Activated T-helper 1 cell treated with anti-CD3 and anti-CD28 coated beads, Interleukin-12 subunit alpha, Interleukin-12 subunit beta, Interleukin-2, Interleukin-4 antibody, amounts not matched to agents 30 ng/mL and 10 ng/mL and 1 ng/mL, durations not matched to agents 14 hours and 24 hours and 36 hours (primary cell): ENCODE data around the gene FANCF. TPM values are rescaled to one million over a fixed set of nuclear protein-coding genes. Genes with fewer than 3 reads are reported as not detected.
"Not testable (repeated sequence)": the region's sequence is repeated elsewhere in the genome, so short reads cannot be mapped to it uniquely, and the experiment has no call there.

Experiments
- DNase-seq: peaks from one replicate; pipeline ENCODE4 v3.0.0; 2021; ENCODE audit warnings: low spot score
- H3K27ac Mint-ChIP-seq: one replicate; pipeline ENCODE4 v1.8.0; 2021; ENCODE audit warnings: mild to moderate bottlenecking, mixed read lengths
- H3K27me3 Mint-ChIP-seq: one replicate; pipeline ENCODE4 v1.8.0; 2022; ENCODE audit warnings: mild to moderate bottlenecking, moderate library complexity, mixed read lengths; ENCODE audit not compliant: insufficient read depth
- H3K36me3 Mint-ChIP-seq: one replicate; pipeline ENCODE4 v1.8.0; 2021; ENCODE audit warnings: low read depth, mixed read lengths
- H3K4me1 Mint-ChIP-seq: one replicate; pipeline ENCODE4 v1.8.0; 2021; ENCODE audit warnings: low read depth, mixed read lengths
- H3K4me3 Mint-ChIP-seq: one replicate; pipeline ENCODE4 v1.8.0; 2021; ENCODE audit warnings: mild to moderate bottlenecking, moderate library complexity, mixed read lengths
- H3K9me3 Mint-ChIP-seq: one replicate; pipeline ENCODE4 v1.8.0; 2021; ENCODE audit warnings: mixed read lengths
- intact Hi-C: fragments of 100-400 bp; cut with micrococcal nuclease; formaldehyde crosslinking; loops from one replicate; pipeline ENCODE4 v1.15.1; 2024
- total RNA-seq: library from RNA; stranded (reverse); gene quantifications from 2 replicates; pipeline ENCODE4 v1.2.3, GENCODE V29; 2022

Gene FANCF
- total RNA-seq, 1 donor from 2014 or later = 16.9 TPM

GRCh38 chr11:22652346-22652745, 26.7 kb upstream of the FANCF start:
- intact Hi-C loops, DNase-seq, H3K9me3 Mint-ChIP-seq, H3K36me3 Mint-ChIP-seq, H3K4me3 Mint-ChIP-seq, H3K27me3 Mint-ChIP-seq, H3K27ac Mint-ChIP-seq: not testable (repeated sequence)
- H3K4me1 Mint-ChIP-seq = peaks cover 14% of the 10 kb centered on the region

- H3K27me3 Mint-ChIP-seq = no peaks in the 10 kb centered on the region
These were observed 15.9 kb upstream of the FANCF start for GRCh38 chr11:22641559-22641958.

GRCh38 chr11:22640862-22641261, 15.2 kb upstream of the FANCF start:
- H3K27me3 Mint-ChIP-seq = no peaks in the 10 kb centered on the region
- intact Hi-C loops = no loop called here
- no peaks in the 10 kb centered on the region for H3K4me1 Mint-ChIP-seq
- no peaks in the 10 kb centered on the region for H3K9me3 Mint-ChIP-seq
- H3K36me3 Mint-ChIP-seq = no peaks in the 10 kb centered on the region
- H3K27ac Mint-ChIP-seq = no peak overlapping the region
- DNase-seq = no peak
- no peak overlapping the region for H3K4me3 Mint-ChIP-seq

More at GRCh38 chr11:22641559-22641958, 15.9 kb upstream of the FANCF start:
- intact Hi-C loops = no loop called here
- Mint-ChIP-seq H3K4me1 (no peaks in the 10 kb centered on the region), H3K9me3 (no peaks in the 10 kb centered on the region), H3K4me3 (no peak overlapping the region), H3K36me3 (no peaks in the 10 kb centered on the region), H3K27ac (no peak overlapping the region)
- no peak for DNase-seq

GRCh38 chr11:22635689-22636088, 10.1 kb upstream of the FANCF start:
- Mint-ChIP-seq H3K36me3 (no peaks in the 10 kb centered on the region), H3K27me3 (no peaks in the 10 kb centered on the region)

GRCh38 chr11:22634897-22635629, 9.4 kb upstream of the FANCF start:
- H3K36me3 Mint-ChIP-seq = no peaks in the 10 kb centered on the region
- intact Hi-C loops = no loop called here
- H3K4me3 Mint-ChIP-seq = no peak overlapping the region
- H3K27me3 Mint-ChIP-seq = no peaks in the 10 kb centered on the region
- H3K27ac Mint-ChIP-seq = no peak overlapping the region
- no peaks in the 10 kb centered on the region for H3K9me3 Mint-ChIP-seq
- DNase-seq = no peak
- H3K4me1 Mint-ChIP-seq = no peaks in the 10 kb centered on the region

More at GRCh38 chr11:22635689-22636088, 10.1 kb upstream of the FANCF start:
- H3K4me3 Mint-ChIP-seq = no peak overlapping the region
- H3K9me3 Mint-ChIP-seq = no peaks in the 10 kb centered on the region
- no peaks in the 10 kb centered on the region for H3K4me1 Mint-ChIP-seq
- DNase-seq = no peak
- no peak overlapping the region for H3K27ac Mint-ChIP-seq
- intact Hi-C loops = no loop called here

- H3K27ac Mint-ChIP-seq = no peak overlapping the region
- no peaks in the 10 kb centered on the region for H3K4me1 Mint-ChIP-seq
- no peaks in the 10 kb centered on the region for H3K9me3 Mint-ChIP-seq
- no peak overlapping the region for H3K4me3 Mint-ChIP-seq
- H3K27me3 Mint-ChIP-seq = no peaks in the 10 kb centered on the region
- no peaks in the 10 kb centered on the region for H3K36me3 Mint-ChIP-seq
- DNase-seq = no peak
- intact Hi-C loops = no loop called here
These were observed 7.8 kb upstream of the FANCF start for GRCh38 chr11:22633354-22633902.

- Mint-ChIP-seq H3K9me3 (no peaks in the 10 kb centered on the region), H3K27me3 (no peaks in the 10 kb centered on the region), H3K4me1 (peaks cover 29% of the 10 kb centered on the region), H3K4me3 (no peak overlapping the region), H3K27ac (no peak overlapping the region), H3K36me3 (peaks cover 7% of the 10 kb centered on the region)
- intact Hi-C loops = no loop called here
- DNase-seq = no peak
These were observed 1.8 kb upstream of the FANCF start for GRCh38 chr11:22627421-22627820.

GRCh38 chr11:22626573-22627239, 1.1 kb upstream of the FANCF start:
- H3K36me3 Mint-ChIP-seq = peaks cover 9% of the 10 kb centered on the region
- intact Hi-C loops = no loop called here
- no peaks in the 10 kb centered on the region for H3K9me3 Mint-ChIP-seq
- DNase-seq = no peak
- no peak overlapping the region for H3K4me3 Mint-ChIP-seq
- H3K27ac Mint-ChIP-seq = no peak overlapping the region
- H3K4me1 Mint-ChIP-seq = peaks cover 31% of the 10 kb centered on the region
- no peaks in the 10 kb centered on the region for H3K27me3 Mint-ChIP-seq

GRCh38 chr11:22624742-22625447, 728 bp downstream of the FANCF start:
- intact Hi-C loops = loop anchor here (1.0 to 2.0 kb wide), 4 partner anchors 42 to 204 kb away; partner anchors contain the start of genes GAS2 and SVIP
- Mint-ChIP-seq H3K27ac (peak overlapping the region; percentile 98), H3K9me3 (peaks cover 2% of the 10 kb centered on the region), H3K36me3 (peaks cover 22% of the 10 kb centered on the region), H3K4me1 (peaks cover 34% of the 10 kb centered on the region), H3K27me3 (no peaks in the 10 kb centered on the region), H3K4me3 (peak overlapping the region; percentile 99)
- peak; percentile 49 for DNase-seq

GRCh38 chr11:22617868-22618267, 7.8 kb downstream of the FANCF start:
- H3K4me1 Mint-ChIP-seq = peaks cover 11% of the 10 kb centered on the region
- peaks cover 3% of the 10 kb centered on the region for H3K9me3 Mint-ChIP-seq
- no peak for DNase-seq
- intact Hi-C loops = no loop called here
- H3K27ac Mint-ChIP-seq = no peak overlapping the region
- no peak overlapping the region for H3K4me3 Mint-ChIP-seq
- H3K36me3 Mint-ChIP-seq = peaks cover 22% of the 10 kb centered on the region
- peaks cover 9% of the 10 kb centered on the region for H3K27me3 Mint-ChIP-seq

- H3K9me3 Mint-ChIP-seq = no peaks in the 10 kb centered on the region
- DNase-seq = no peak
- H3K4me3 Mint-ChIP-seq = no peak overlapping the region
- H3K27me3 Mint-ChIP-seq = peaks cover 6% of the 10 kb centered on the region
- intact Hi-C loops = no loop called here
- H3K4me1 Mint-ChIP-seq = no peaks in the 10 kb centered on the region
- H3K27ac Mint-ChIP-seq = no peak overlapping the region
- no peaks in the 10 kb centered on the region for H3K36me3 Mint-ChIP-seq
These were observed 21.7 kb downstream of the FANCF start for GRCh38 chr11:22603933-22604332.

- Mint-ChIP-seq H3K27ac (no peak overlapping the region), H3K27me3 (peaks cover 6% of the 10 kb centered on the region), H3K4me1 (no peaks in the 10 kb centered on the region), H3K4me3 (no peak overlapping the region), H3K9me3 (no peaks in the 10 kb centered on the region), H3K36me3 (no peaks in the 10 kb centered on the region)
- intact Hi-C loops = no loop called here
- no peak for DNase-seq
These were observed 23.1 kb downstream of the FANCF start for GRCh38 chr11:22602504-22602903.

GRCh38 chr11:22599458-22599857, 26.2 kb downstream of the FANCF start:
- H3K4me1 Mint-ChIP-seq = no peaks in the 10 kb centered on the region
- H3K27ac Mint-ChIP-seq = no peak overlapping the region
- H3K4me3 Mint-ChIP-seq = no peak overlapping the region
- intact Hi-C loops = no loop called here
- no peaks in the 10 kb centered on the region for H3K36me3 Mint-ChIP-seq
- DNase-seq = no peak
- peaks cover 6% of the 10 kb centered on the region for H3K27me3 Mint-ChIP-seq
- H3K9me3 Mint-ChIP-seq = no peaks in the 10 kb centered on the region
